Astrocyte (in vitro differentiated cells and primary cell): ENCODE results near the gene TRIM9.

Experiments
- CTCF ChIP-seq: IDR thresholded peaks from 2 replicates; pipeline ENCODE4 v1.5.1; 2011; ENCODE audit warnings: low read depth, mild to moderate bottlenecking, inconsistent platforms, low read length, moderate library complexity; ENCODE audit not compliant: insufficient read depth
- EZH2 ChIP-seq: IDR thresholded peaks from 2 replicates; pipeline ENCODE4 v1.6.1; 2012; ENCODE audit warnings: mild to moderate bottlenecking, low read length, inconsistent platforms; ENCODE audit not compliant: insufficient read depth

GRCh38 chr14:51107801-51108200 is 12.9 kb upstream of the TRIM9 start:
- TF ChIP-seq EZH2: no peak
- no peak for TF ChIP-seq CTCF
